HEK293T (cell line): ENCODE data around the gene ENG.

ENCODE experiments used
- CTCF ChIA-PET: fragments of 350-600 bp; formaldehyde crosslinking; extraction: SDS; loops from one replicate; lab custom pipeline; 2021; ENCODE audit warnings: antibody characterized with exemption, inconsistent platforms; lab: Yijun Ruan, JAX
- POLR2A ChIA-PET: fragments of 350-600 bp; formaldehyde crosslinking; extraction: SDS; loops from one replicate; lab custom pipeline; 2020; ENCODE audit warnings: antibody characterized with exemption, inconsistent platforms; lab: Yijun Ruan, JAX
- DNase-seq: peaks from one replicate; pipeline ENCODE4 v3.0.0; 2012; ENCODE audit warnings: mixed read lengths; ENCODE audit errors: extremely low spot score
- ARNT ChIP-seq: fragments of 450-650 bp; IDR thresholded peaks from 2 replicates; pipeline ENCODE4 v1.6.1; 2017; ENCODE audit warnings: mild to moderate bottlenecking
- BHLHE40 ChIP-seq: fragments of 450-650 bp; IDR thresholded peaks from 2 replicates; pipeline ENCODE4 v1.6.1; 2016; ENCODE audit warnings: mild to moderate bottlenecking, moderate library complexity, borderline replicate concordance
- CTBP1 ChIP-seq: fragments of 450-650 bp; IDR thresholded peaks from 2 replicates; pipeline ENCODE4 v1.6.1; 2016; ENCODE audit warnings: borderline replicate concordance
- ELF4 ChIP-seq: fragments of 450-650 bp; IDR thresholded peaks from 2 replicates; pipeline ENCODE4 v1.6.1; 2017; ENCODE audit warnings: antibody characterized with exemption
- FOXA1 ChIP-seq: fragments of 450-650 bp; IDR thresholded peaks from 2 replicates; pipeline ENCODE4 v1.6.1; 2016; ENCODE audit warnings: mild to moderate bottlenecking
- FOXK2 ChIP-seq: fragments of 450-650 bp; IDR thresholded peaks from 2 replicates; pipeline ENCODE4 v1.6.1; 2016; ENCODE audit warnings: mild to moderate bottlenecking
- FOXM1 ChIP-seq: fragments of 450-650 bp; IDR thresholded peaks from 2 replicates; pipeline ENCODE4 v1.6.1; 2017; ENCODE audit warnings: mild to moderate bottlenecking, borderline replicate concordance
- HDGF ChIP-seq: fragments of 450-650 bp; IDR thresholded peaks from 2 replicates; pipeline ENCODE4 v1.6.1; 2017; ENCODE audit warnings: antibody characterized with exemption, borderline replicate concordance
- L3MBTL2 ChIP-seq: fragments of 450-650 bp; conservative IDR thresholded peaks from 2 replicates; pipeline ENCODE4 v1.6.1; 2016; ENCODE audit warnings: mild to moderate bottlenecking
- LEF1 ChIP-seq: fragments of 450-650 bp; IDR thresholded peaks from 2 replicates; pipeline ENCODE4 v1.6.1; 2017; ENCODE audit warnings: mild to moderate bottlenecking, borderline replicate concordance
- NFRKB ChIP-seq: fragments of 450-650 bp; IDR thresholded peaks from 2 replicates; pipeline ENCODE4 v1.6.1; 2016; ENCODE audit warnings: mild to moderate bottlenecking, moderate library complexity
- PKNOX1 ChIP-seq: fragments of 450-650 bp; IDR thresholded peaks from 2 replicates; pipeline ENCODE4 v1.6.1; 2016
- SP1 ChIP-seq: fragments of 450-650 bp; IDR thresholded peaks from 2 replicates; pipeline ENCODE4 v1.6.1; 2017
- SUZ12 ChIP-seq: fragments of 450-650 bp; IDR thresholded peaks from 2 replicates; pipeline ENCODE4 v1.6.1; 2016; ENCODE audit warnings: mild to moderate bottlenecking
- TARDBP ChIP-seq: fragments of 450-650 bp; IDR thresholded peaks from 2 replicates; pipeline ENCODE4 v1.6.1; 2016
- ZNF384 ChIP-seq: fragments of 450-650 bp; IDR thresholded peaks from 2 replicates; pipeline ENCODE4 v1.6.1; 2016

ENG gene

GRCh38 chr9:127796852-127797370 lies 57.5 kb downstream of the ENG start:
- CTCF ChIA-PET: no interaction called here
- DNase-seq: no peak
- POLR2A ChIA-PET: no interaction called here
- TF ChIP-seq HDGF (no peak), BHLHE40 (no peak), ARNT (no peak), SUZ12 (no peak), TARDBP (no peak)

- no peak for DNase-seq
- POLR2A ChIA-PET: no interaction called here
These were observed 58.1 kb downstream of the ENG start for GRCh38 chr9:127796225-127796813.

GRCh38 chr9:127794001-127794791 lies 60.3 kb downstream of the ENG start:
- DNase-seq: no peak
- ChIA-PET POLR2A (interaction anchor here (1.5 kb wide), 1 partner anchor 31 kb away, joined by 5 read pairs; no protein-coding TSS in a partner anchor), CTCF (no interaction called here)
- no peak for TF ChIP-seq ZNF384
- TF ChIP-seq FOXM1: no peak
- TF ChIP-seq BHLHE40: no peak
- TF ChIP-seq L3MBTL2: no peak
- no peak for TF ChIP-seq PKNOX1
- TF ChIP-seq CTBP1: no peak
- TF ChIP-seq ARNT: no peak
- no peak for TF ChIP-seq ELF4

More at GRCh38 chr9:127796225-127796813, 58.1 kb downstream of the ENG start:
- CTCF ChIA-PET: no interaction called here
- TF ChIP-seq ZNF384 (no peak), L3MBTL2 (no peak), FOXM1 (no peak), PKNOX1 (no peak)

GRCh38 chr9:127793093-127793708 lies 61.3 kb downstream of the ENG start:
- TF ChIP-seq TARDBP (no peak), SUZ12 (no peak), PKNOX1 (no peak), L3MBTL2 (no peak), CTBP1 (no peak), ARNT (no peak), BHLHE40 (no peak), SP1 (no peak), HDGF (no peak), NFRKB (no peak), ELF4 (no peak), FOXA1 (no peak), FOXM1 (no peak), FOXK2 (no peak), LEF1 (no peak), ZNF384 (no peak)
- CTCF ChIA-PET: interaction anchor here (0.6 kb wide), 2 partner anchors 77 to 144 kb away, joined by 3 to 4 read pairs; no protein-coding TSS in a partner anchor
- POLR2A ChIA-PET: interaction anchor here (1.4 to 1.5 kb wide), 2 partner anchors 9 to 30 kb away, joined by 5 read pairs; no protein-coding TSS in a partner anchor
- DNase-seq: no peak

GRCh38 chr9:127792417-127793031 lies 61.9 kb downstream of the ENG start:
- POLR2A ChIA-PET: interaction anchor here (1.4 to 1.5 kb wide), 2 partner anchors 9 to 29 kb away, joined by 5 read pairs; no protein-coding TSS in a partner anchor
- CTCF ChIA-PET: interaction anchor here (0.9 kb wide), 1 partner anchor 78 kb away, joined by 3 read pairs; no protein-coding TSS in a partner anchor
- TF ChIP-seq SP1: no peak
- no peak for TF ChIP-seq NFRKB
- no peak for TF ChIP-seq TARDBP
- no peak for DNase-seq

GRCh38 chr9:127791085-127791484 lies 63.4 kb downstream of the ENG start:
- no peak for TF ChIP-seq LEF1
- TF ChIP-seq FOXM1: no peak
- no peak for TF ChIP-seq BHLHE40
- no peak for TF ChIP-seq PKNOX1
- TF ChIP-seq SP1: no peak
- no peak for TF ChIP-seq CTBP1
- no peak for TF ChIP-seq SUZ12
- no peak for TF ChIP-seq TARDBP
- CTCF ChIA-PET: no interaction called here
- POLR2A ChIA-PET: no interaction called here
- no peak for DNase-seq
